Measurements from ENCODE around the gene RBM19.

Gene RBM19

DNA sequence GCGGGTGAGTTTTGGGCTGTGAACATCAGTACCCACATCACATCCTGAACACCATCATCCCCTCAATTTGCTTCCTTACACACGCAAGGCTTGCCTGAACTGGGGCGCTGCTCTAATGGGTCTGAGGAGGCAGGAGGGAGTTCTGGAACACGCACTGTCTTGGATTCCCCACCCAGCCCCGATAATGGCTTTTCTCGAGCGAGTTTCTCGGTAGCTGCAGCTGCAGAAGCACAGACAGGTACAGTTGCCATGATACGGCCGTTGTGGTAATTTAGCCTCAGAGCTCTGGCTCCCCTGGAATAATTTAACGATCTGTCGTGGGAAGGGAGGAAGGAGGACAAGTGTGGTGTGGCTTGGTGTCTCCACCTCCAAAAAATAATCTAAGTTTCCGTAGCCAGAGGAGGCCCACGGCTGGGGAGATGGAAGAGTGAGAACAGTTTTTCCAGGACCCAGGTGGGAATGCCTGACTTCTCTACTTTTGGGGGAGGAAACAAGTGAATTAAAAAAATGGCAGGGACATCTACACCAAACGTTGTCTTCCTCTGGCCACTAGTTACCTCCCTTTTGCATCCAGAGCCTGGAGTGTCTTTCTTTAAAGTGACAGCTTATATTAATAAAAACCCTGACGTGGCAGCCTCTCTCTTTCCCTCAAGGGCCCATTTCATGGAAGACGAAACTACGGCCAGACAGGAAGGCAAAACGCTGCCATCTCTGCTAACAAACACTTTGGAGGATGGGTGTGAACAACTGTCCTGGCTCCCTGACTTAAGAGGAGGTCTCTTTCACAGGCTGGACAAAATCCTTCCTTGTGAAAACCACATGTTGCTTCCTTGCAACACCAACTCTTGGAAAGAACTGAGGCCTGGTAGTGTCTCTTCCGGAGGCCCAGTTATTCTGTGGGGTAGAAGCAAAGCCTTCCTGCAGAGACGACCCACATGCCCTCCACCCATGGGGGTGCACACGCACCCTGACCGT, 84.8 kb downstream of the RBM19 start:
- no peak for DNase-seq (ENCODE audit: low read depth in 2 of 2)

DNA sequence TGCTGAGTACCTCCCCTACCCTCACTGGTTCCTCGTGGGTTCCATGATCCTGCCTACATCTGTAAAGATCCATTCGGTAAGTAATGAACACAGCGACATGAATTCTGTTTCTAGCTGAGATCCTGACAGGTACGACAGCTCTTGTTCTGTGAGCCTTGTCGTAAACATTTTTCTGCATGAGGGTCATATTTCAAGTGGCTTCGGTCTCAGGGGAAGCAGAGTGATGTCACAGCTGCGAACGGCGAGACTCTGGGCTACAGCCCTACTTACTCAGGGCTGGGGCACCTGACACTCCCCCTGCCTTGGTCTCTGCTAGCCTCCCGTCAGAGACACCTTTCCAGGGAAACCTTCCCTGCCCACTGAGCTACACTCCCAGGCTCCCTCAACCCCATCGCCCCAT, 85.8 kb downstream of the RBM19 start:
- no peak for DNase-seq (ENCODE audit: low read depth in 2 of 2)

DNA sequence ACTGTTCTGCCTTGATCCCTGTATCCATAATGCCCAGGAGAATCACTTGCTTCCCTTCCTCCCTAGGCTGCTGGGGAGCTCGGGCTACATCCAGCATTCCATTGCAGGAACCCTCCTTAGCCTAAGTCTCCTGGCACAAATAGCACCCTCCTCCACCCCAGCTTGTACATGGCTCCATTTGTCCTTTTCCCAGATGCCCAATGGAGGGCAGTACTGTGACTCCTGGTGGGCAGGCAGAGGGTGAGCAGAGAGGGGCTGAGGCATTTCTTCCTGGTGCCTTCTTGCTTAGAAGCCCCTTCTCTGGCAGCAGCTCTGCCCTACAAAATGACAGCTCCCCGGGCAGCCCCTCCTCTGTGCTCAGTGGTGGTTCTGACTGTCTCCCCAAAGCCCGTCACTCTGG, 86.5 kb downstream of the RBM19 start:
- no peak for DNase-seq (ENCODE audit: low read depth in 2 of 2)

DNA sequence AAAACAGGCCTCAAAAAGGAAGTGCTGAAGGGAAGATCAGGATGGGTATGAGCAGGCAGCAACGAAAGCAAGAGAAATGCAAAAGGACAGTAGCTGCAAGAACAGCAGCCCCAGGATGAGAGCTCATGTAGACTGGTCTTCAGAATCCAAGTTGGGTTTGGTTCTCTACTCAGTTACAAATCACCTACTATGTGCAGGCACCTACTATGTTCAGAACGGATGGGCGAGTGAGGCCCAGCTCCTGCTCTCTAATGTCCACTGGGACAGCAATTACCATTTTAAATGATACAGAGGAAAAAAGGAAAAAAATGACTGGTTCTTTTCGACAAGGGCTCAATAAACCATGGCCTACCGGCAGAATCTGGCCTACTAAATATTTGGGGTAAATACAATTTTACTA, 88.5 kb downstream of the RBM19 start:
- DNase-seq (ENCODE audit: low read depth in 2 of 2): no peak

DNA sequence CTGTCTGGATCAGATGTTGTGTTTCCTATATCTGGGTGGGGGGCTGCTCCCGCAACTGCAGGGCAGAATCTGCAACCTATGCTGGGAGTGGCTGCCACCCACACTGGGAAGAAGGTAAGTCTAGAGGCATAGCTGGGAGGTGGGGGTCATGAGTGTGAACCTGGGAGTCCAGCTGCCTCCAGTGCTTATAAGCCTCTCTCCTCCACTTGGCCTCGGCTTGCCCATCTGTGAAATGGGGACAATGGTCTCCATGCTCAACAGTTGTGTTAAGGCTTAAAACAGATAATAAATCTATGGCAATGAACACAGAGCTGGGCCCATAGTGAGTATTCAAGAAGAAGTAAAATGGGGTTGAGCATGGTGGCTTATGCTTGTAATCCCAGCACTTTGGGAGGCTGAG, 90.0 kb downstream of the RBM19 start:
- DNase-seq (ENCODE audit: low read depth in 2 of 2): no peak

DNA sequence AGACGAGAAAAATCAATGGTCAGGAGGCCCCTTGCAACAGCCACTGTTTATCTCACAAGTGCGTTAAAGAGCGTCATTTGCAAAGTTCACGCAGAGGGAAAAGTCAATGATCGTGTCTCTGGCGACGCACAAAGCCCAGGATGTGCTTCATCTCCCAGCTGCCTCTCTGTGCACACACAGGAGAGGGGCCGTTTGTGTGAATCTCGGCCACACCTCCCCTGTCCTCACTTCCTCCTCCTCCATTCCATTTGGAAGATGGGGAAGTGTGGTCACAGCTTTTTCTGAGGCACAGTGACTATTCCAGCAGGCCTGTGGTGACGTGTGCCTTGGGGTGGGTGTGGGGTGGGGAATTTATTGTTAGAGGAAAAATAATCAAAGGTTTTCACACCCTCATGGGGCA, 90.4 kb downstream of the RBM19 start:
- no peak for DNase-seq (ENCODE audit: low read depth in 2 of 2)

DNA sequence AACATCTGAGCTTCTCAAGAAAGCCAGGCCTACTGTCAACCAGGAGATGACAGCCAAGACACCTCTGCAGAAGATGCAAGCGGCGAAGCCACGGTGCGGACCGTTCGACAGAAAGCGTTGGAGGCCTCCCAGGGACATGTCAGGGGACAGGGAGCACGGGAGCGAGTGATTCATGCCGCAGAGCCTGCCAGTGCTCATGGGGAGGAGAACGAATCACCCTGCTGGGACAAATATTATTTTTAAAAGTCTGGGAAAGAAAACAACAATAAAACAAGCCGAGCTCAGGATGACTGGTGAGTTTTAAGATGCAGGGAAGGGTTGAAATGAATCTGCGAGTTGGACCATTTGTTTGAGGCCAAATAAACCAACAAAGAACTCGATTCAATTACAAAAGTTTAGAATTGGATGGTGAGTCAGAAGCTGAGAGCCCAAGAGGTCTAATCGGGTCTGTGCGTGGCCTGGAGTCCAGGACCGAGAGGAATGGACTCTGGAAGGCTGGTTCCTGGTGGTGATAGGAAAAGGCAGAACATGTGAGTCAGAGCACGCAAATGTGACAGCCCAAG, 91.0 kb downstream of the RBM19 start:
- no peak for DNase-seq (ENCODE audit: low read depth in 2 of 2)

DNA sequence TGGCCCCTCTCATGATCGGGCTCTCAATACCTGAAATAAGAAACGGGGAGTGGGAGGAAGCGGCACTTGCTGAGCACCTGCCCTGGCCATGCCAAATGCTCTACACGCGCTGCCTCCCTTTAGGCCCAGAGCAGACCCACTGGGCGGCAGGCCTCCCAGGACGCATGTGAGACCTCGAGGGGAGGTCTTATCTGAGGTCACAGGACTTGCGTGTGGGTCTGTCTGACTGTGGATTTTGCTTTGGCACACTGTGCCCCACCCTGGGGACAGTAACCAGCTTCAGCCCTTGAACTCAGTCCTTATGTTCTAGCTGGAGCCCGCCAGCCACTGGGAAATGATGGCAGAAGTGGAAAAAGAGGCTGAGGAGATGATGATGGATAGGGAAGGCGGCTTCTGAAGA, 91.8 kb downstream of the RBM19 start:
- no peak for DNase-seq (ENCODE audit: low read depth in 2 of 2)

DNA sequence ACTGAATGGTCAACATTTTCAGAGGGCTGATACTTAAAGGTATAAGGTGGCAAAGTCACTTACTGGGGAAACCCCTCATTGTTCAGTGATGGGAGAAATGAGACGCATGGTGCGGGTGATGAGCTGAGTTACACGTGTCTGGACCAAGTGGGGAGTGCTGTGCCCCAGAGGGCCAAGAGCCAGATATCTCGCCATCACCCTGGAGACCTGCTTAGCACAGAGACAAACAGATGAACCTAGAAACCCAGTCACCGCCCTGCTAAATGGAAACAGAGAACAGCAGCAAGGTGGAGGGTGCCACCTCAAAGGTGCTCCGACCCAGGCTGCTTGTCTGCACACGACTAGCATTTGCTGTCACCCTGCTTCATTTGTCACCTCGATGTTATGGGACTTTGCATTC, 92.4 kb downstream of the RBM19 start:
- no peak for DNase-seq (ENCODE audit: low read depth in 2 of 2)

DNA sequence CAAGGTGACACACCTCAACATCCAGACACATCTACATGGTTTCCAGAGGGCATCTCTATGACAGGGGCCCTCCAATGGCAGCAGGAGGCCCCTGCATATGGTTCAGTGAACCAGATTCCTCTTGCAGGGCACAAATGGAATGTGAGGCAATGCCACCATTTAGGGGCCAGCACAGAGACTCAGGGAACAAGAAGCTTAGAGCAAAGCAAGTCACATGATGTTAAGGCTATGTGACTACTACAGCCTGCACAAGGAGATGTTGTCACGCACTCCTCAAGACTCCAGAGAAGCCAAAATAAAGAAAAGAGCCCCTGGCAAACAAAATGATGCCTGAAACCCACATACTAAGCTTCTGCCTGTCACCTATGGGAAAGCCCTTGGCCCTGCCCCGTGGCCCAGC, 95.2 kb downstream of the RBM19 start:
- no peak for DNase-seq (ENCODE audit: low read depth in 2 of 2)

DNA sequence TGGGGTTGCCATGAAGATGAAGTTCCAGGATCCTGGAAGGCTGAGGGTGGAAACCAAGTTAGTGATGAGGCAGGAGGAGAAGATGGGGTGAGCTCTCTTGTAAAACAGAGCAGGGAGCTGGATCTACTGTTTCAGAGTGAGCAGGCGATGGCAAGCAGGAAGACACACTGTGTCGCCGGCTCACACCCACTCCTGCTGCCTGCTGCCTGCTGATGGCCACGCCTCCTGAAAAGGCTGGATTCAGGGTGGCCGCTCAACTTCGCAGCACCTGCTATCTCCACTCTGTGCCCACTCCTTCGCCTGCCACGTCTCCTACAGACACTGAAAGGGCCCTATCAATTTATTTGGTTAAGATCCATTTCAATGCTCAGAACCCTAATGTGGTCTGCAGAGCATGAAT, 96.1 kb downstream of the RBM19 start:
- no peak for DNase-seq (ENCODE audit: low read depth in 2 of 2)

DNA sequence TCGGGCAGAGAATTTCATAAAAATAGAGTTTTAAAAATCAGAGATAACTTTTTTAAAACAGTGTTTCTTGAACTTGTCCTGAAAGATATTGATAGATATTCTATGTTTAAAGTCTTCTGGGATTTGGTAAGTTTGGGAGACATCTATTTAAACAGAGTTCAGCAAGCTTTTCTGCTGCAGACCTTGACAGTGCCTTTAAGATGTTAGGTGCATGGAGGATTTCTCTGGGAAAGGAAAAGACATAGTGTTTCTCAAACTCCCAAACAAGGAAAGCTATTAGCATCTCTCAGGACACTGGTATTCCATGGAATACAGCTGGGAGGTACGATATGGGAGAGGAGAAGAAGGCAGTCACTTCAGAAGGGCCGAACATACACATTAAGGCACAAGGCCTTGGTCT, 97.8 kb downstream of the RBM19 start:
- no peak for DNase-seq (ENCODE audit: low read depth in 2 of 2)

DNA sequence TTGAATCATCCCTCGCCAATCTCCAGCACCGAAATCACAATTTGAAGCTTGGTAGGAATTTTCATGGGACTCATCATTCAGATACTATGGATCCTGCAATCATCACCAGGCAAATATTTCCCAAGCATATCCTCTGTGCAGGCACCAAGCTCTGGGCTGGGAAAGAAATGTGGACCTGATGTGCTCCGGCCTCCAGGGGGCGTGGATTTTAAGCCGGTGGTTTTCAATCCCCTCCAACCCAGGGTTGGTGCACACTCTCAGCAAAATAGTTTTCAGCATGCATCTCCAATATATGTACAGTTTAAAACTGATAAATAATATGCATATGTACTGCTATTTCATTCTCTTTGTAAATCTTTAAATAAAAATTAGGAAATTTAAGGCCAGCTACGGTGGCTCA, 98.9 kb downstream of the RBM19 start:
- DNase-seq (ENCODE audit: low read depth in 2 of 2): no peak

DNA sequence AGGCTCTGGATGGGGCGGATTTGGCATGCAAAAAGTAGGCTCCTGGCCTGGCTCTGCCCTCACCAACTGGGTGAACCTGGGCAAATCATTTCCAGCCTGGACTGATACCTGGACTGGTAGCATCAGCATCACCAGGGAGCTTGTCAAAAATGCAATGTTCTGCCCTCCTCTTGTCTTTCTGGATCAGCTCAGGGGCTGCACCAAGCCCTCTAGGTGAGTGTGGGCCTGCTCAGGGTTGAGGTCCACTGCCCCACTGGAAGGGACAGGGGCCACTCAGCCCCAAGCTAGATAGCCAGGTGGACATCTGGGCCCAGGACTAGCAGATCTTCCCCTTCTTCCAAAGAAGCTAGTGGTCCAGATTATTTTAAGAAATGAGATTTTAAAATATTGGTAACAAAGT, 99.6 kb downstream of the RBM19 start:
- DNase-seq (ENCODE audit: low read depth in 2 of 2): no peak

DNA sequence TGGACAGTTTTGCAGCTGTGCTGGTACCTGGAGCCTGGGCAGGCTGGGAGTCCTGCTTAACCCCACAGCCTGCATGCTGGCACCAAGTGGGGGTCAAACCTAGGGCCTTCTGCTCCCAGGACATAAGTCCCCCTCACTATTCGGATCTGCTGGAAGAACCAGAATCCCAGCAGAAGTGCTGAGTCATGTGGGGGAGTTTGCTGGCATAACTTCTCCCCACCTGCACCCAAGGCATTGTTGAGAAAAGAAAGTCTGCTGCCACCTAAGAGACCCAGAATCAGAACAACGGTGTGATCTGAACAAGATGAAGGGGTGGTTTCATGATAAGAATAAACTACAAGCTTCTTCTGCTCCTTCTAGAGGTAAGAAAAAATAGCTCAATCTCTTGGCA, 102.7 kb downstream of the RBM19 start:
- no peak for DNase-seq (ENCODE audit: low read depth in 2 of 2)

DNA sequence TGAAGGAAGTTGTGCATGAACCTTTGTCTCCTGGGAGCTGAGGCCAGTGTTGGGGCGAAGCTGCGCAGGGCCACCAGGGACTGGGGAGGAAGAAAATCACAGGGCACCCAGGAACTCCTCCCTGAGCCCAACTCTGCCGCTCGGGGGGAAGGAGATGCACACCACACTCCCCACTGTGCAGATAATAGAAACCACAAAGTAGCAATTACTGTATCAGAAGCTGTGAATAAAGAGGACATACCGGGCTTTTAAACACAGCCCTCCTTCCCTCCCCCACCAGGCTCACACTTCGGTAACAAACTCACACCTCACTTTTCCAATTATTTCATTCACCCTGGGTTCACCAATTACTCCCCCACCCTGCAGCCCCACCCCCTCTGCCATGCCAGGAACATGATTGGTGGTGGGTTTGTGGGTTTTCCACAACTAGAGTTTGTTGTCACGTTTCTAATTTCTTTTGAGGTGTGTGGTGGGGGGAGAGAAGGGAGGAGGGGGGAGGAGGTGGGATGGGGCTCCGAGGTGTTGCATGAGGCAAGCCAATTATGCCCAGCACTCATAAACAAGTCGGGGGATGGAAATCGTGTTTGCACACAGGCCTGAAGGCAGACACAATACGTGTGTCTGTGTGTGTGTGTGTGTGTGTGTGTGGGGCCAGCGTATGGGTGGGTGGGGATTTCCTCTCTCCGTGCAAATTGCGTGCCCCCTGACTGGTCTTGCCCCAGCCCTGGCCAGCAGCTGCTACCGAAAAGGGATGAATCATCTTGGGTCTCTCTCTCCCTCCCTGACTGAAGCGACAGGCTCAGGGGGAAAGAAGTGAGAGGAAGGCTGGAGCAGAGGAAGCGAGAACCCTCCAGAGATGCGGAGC, 103.3 kb downstream of the RBM19 start:
- DNase-seq (ENCODE audit: low read depth in 2 of 2): peak in 1 of 2 donors; percentile 7

DNA sequence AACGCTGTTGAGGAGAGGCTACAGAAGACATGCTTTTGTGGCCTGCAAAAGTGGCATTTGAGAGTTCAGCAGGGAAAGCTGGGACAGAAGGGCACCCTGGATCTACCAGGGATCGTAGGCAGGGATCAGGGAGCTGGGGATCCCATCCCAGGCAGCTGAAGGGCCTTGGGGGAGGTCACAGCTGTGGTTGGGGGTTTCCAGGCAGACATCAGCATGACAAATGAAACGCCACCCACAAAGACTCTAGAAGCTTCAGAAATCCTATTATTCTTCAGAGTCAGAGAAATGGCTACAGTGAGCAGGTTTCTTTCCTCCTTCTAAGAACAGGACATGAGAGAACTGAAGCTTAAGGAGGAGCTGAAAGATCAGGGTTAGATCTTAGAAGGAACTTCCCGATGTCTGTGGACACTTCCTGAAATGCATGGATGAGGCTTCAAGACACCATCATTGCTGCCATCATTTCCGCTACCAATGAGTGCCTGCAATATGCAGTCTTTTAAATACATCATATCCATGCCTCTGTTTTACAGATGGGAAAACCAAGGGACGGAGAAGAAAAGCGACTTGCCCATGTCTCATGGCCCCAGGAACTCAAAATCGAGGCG, 104.3 kb downstream of the RBM19 start:
- DNase-seq (ENCODE audit: low read depth in 2 of 2): no peak

DNA sequence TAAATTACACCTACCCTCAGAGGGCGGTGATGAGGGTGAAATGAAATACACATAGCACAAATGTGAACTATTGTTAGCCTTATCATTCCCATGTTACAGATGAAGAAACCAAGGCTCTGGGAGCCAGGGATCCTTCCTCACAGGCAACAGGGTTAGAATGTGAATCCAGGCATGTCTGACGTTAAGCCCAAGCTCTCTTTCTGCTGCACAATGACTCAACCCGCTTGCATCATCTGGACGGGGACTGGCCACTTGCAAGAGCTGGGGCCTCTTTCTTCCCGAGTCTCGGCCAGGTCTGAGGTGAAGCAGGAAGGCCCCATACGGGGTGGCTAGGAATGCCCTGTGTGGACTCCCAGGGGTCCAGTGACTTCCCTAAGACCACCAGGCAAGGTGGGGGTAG, 105.2 kb downstream of the RBM19 start:
- DNase-seq (ENCODE audit: low read depth in 2 of 2): no peak

DNA sequence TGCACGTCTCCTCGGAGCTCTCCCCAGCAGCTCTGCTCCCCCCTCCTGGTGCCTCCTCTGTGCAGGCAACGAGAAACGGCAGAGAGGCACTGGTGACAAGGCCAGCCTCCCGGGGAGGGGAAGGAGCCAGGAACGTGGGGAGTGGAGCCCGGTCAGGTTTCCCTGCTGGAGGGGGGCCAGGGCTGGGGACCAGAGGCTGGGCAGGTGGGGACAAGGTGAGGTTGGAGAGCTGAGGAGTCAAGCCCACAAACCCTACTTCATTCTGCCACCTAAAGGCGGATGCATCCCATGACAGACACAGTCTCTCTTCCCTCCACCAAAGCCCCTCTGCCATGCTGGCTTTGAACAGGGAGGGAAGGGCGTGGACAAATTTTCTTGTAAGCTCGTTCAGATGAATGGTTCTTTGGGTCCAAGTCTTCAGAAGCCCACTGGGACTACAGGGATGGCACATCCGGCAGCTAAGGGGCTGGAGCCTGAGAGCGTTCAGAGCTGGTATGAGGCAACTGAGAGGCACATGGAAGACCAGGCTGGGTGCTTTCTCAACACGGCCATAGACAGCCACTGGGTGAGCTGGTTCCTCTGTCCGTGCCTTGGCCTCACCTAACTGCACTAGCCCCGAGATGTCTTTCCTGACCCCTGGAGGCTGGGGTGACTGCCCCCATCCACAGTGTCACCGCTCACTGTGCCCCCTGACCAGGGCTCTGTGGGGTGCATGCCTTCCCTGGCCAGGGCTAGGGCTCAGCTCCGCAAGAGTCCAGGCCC, 105.9 kb downstream of the RBM19 start:
- no peak for DNase-seq (ENCODE audit: low read depth in 2 of 2)

DNA sequence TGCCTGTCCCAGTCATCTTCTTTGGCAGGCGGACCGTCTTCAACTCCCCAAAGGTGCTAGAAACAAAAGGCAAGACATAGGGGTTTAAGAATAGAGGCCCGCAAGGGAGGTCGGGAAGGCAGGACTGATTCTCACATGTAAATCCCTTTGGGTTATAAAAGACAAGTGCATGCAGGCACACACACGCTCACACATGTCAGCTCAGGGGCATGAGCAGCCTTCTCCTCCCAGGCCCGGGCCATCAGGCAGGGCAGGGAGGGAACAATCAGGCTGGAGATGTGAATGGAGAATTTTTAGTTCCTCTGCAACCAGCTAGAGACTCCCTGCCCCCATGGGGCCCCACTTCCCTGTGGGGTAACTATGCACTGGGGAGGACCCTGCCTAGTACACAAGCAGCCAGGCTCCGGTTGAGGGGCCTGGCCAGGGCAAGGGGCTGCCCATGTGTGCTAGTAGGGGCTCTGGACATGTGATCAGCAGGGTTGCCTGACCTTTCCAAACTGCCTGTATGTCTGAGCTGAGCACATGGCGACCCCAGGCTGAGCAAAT, 107.2 kb downstream of the RBM19 start:
- no peak for DNase-seq (ENCODE audit: low read depth in 2 of 2)

DNA sequence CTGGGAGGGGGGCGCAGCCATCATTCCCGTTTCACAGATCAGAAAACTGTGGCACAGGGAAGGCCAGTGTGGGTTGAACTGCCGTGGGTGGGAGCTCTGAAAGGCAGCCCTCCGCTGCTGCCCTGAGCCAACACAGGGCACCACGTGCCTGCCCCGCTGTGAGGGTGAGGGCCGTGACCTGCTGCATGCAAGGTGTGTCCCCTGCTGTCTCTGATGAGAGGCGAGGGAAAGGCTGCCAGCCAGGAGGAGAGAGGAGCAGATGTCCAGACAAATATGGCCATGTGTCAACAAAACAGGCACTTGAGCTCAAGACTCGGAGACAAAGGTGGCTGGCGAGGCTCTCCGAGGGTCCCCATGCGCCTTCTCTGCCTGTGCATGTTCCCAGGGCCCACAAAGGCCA, 108.8 kb downstream of the RBM19 start:
- DNase-seq (ENCODE audit: low read depth in 2 of 2): no peak
